ENCODE data around the gene CECR2.

The CECR2 gene

DNA sequence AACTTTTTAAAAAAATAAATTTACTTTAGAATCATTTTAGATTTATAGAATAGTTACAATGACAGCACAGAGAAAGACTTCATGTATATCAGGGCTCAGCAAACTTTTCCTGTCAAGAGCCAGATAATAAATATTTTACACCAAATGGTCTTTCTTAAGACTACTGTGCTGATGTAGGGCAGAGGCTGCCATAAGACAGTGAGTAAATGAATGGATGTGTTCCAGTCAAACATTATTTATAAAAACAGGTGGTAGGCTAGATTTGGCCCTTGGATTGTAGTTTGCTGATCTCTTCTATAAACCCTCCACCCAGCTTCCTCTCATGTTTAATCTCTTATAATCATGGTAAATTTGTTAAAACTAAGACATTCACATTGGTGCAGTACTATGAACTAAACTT, 33.0 kb downstream of the CECR2 start:
- no peaks in the 10 kb centered on the region for H3K36me3 ChIP-seq (ENCODE audit: control insufficient read depth, insufficient read depth, low read length)
- no peaks in the 10 kb centered on the region for H3K27me3 ChIP-seq (replicated peaks; ENCODE audit: control insufficient read depth, insufficient read depth, low read length)
- no peak for TF ChIP-seq CTCF (IDR thresholded peaks at IDR 0.05; ENCODE audit: insufficient read depth, low read length, poor library complexity, severe bottlenecking)
- H3K4me3 ChIP-seq (replicated peaks; ENCODE audit: low read depth, low read length) = no peak overlapping the region
- DNase-seq (ENCODE audit: extremely low read depth, insufficient read length) = no peak

- TF ChIP-seq CTCF (IDR thresholded peaks at IDR 0.05; ENCODE audit: insufficient read depth, low read length, poor library complexity, severe bottlenecking) = no peak
- H3K27me3 ChIP-seq (replicated peaks; ENCODE audit: control insufficient read depth, insufficient read depth, low read length) = no peaks in the 10 kb centered on the region
- DNase-seq (ENCODE audit: extremely low read depth, insufficient read length) = no peak
- no peaks in the 10 kb centered on the region for H3K36me3 ChIP-seq (ENCODE audit: control insufficient read depth, insufficient read depth, low read length)
- no peak overlapping the region for H3K4me3 ChIP-seq (replicated peaks; ENCODE audit: low read depth, low read length)
Observed at GRCh38 chr22:17403906-17404305, 34.6 kb downstream of the CECR2 start.

DNA sequence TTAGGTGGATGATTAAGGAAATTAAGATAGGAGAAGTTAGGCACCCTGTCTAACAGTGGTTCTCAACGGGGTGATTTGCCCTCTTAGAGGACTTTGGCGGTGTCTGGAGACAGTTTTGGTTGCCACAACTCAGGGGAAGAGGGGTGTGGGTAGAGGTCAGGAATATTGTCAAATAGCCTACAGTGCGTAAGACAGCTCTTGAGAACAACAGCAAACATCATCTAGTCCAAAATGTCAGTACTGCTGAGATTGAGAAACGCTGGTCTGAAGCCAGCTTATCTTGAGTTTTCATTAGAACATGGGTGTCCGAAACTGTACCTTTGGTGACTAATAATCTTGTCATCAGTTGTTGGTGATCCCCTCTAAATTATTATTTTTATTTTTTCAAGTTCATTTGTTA, 38.4 kb downstream of the CECR2 start:
- no peak for DNase-seq (ENCODE audit: extremely low read depth, insufficient read length)
- Histone ChIP-seq H3K27me3 (replicated peaks; ENCODE audit: control insufficient read depth, insufficient read depth, low read length) (no peaks in the 10 kb centered on the region), H3K36me3 (ENCODE audit: control insufficient read depth, insufficient read depth, low read length) (no peaks in the 10 kb centered on the region), H3K4me3 (replicated peaks; ENCODE audit: low read depth, low read length) (no peak overlapping the region)
- TF ChIP-seq CTCF (IDR thresholded peaks at IDR 0.05; ENCODE audit: insufficient read depth, low read length, poor library complexity, severe bottlenecking) = no peak

GRCh38 chr22:17410576-17410975, 41.3 kb downstream of the CECR2 start:
- no peak for DNase-seq (ENCODE audit: extremely low read depth, insufficient read length)
- no peaks in the 10 kb centered on the region for H3K27me3 ChIP-seq (replicated peaks; ENCODE audit: control insufficient read depth, insufficient read depth, low read length)
- TF ChIP-seq CTCF (IDR thresholded peaks at IDR 0.05; ENCODE audit: insufficient read depth, low read length, poor library complexity, severe bottlenecking) = no peak
- no peaks in the 10 kb centered on the region for H3K36me3 ChIP-seq (ENCODE audit: control insufficient read depth, insufficient read depth, low read length)
- no peak overlapping the region for H3K4me3 ChIP-seq (replicated peaks; ENCODE audit: low read depth, low read length)

- TF ChIP-seq CTCF (IDR thresholded peaks at IDR 0.05; ENCODE audit: insufficient read depth, low read length, poor library complexity, severe bottlenecking) = no peak
- no peaks in the 10 kb centered on the region for H3K27me3 ChIP-seq (replicated peaks; ENCODE audit: control insufficient read depth, insufficient read depth, low read length)
- H3K36me3 ChIP-seq (ENCODE audit: control insufficient read depth, insufficient read depth, low read length) = no peaks in the 10 kb centered on the region
- DNase-seq (ENCODE audit: extremely low read depth, insufficient read length) = no peak
- H3K4me3 ChIP-seq (replicated peaks; ENCODE audit: low read depth, low read length) = no peak overlapping the region
Observed at GRCh38 chr22:17411213-17411612, 42.0 kb downstream of the CECR2 start.

DNA sequence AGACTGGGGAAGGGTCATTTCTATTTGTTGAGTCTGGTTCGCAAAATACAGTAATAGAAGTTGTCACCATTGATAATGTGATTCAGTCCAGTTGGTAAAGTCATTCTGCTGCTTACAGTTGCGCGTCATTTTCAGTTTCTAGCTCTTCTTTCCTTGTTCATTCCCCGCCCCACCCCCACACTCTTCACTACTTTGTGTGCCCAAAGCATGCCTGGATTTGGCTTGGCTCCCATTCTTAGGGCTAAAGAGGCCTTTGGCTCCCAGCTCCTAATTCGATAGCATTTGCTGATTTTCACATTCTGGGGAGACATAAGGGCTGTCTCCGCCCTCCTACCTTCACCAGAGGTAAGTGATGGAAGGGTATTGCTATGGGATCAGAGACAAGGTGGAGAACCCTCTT, 43.0 kb downstream of the CECR2 start:
- no peak for DNase-seq (ENCODE audit: extremely low read depth, insufficient read length)
- no peaks in the 10 kb centered on the region for H3K36me3 ChIP-seq (ENCODE audit: control insufficient read depth, insufficient read depth, low read length)

More for the DNA sequence above, 43.0 kb downstream of the CECR2 start:
- Histone ChIP-seq H3K27me3 (replicated peaks; ENCODE audit: control insufficient read depth, insufficient read depth, low read length) (no peaks in the 10 kb centered on the region), H3K4me3 (replicated peaks; ENCODE audit: low read depth, low read length) (no peak overlapping the region)
- no peak for TF ChIP-seq CTCF (IDR thresholded peaks at IDR 0.05; ENCODE audit: insufficient read depth, low read length, poor library complexity, severe bottlenecking)

Data from GM06990 (cell line).